GM21786 (cell line): ENCODE data around the gene FLVCR1.
"Not testable (repeated sequence)": the region's sequence is repeated elsewhere in the genome, so short reads cannot be mapped to it uniquely, and the experiment has no call there.

ENCODE experiments used
- ATAC-seq: cut with Tn5 transposase; IDR thresholded peaks from one replicate; pipeline ENCODE4 v1.9.1; 2021; ENCODE audit not compliant: unreplicated experiment

FLVCR1 gene

DNA sequence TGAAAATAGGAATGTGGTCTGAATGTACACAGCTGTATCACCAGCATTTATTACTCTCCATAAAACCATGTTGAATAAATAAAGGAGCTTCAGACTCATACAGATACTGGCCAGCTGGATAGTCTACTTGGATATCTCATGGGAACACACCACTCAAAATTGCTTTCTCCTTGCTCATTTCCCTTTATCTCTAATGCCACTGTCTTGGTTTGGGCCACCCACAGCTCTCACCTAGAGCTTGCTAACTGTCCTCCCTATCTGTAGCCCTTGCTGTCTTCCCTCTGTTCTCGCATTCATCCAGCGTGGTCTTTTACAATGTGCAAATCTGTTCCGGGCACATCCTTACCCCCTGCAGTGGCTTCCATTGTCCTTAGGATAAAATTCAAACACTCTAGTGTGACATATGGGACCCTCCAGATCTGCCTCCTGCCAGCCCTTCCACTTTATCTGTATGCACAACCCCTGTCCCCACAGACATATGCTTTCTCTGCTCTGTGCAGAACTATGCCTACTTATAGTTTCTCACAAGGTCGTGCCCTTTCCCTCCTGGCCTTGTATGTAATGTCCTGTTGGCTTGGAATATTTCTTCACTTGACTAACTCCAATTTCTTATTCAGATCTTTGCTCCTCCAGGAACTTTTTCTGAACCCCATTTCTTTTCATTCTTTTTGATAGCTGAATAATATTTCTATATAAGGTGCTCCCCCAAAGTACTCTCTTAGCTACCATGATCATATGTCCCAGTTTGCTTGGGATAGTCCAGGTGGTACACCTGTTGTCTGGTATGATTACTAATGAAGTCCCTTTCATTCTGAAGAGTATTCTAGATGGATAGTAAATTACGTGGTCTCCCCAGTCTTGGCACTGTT, 2.9 kb downstream of the FLVCR1 start:
- ATAC-seq, result no peak

DNA sequence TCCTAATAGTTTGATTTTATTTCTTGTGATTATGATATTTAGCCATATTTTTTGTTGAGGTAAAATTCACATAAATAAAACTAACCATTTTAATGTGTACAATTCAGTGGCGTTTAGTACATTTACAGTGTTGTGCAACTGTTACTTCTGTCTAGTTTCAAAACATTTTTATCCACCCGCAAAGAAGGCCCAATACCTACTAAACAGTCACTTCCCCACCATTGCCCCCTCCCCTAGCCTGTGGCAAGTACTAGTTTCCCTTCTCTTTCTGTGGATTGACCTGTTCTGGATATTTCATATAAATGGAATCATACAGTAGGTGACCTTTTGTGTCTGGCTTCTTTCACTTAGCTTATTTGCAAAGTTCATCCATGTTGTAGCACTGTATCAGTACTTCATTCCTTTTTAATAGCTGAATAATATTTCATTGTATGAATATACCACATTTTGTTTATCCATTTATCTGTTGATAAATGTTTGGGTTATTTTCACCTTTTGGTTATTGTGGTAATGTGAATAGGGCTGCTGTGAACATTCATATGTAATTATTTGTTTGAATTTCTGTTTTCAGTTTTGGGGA, 4.1 kb downstream of the FLVCR1 start:
- ATAC-seq, result no peak

DNA sequence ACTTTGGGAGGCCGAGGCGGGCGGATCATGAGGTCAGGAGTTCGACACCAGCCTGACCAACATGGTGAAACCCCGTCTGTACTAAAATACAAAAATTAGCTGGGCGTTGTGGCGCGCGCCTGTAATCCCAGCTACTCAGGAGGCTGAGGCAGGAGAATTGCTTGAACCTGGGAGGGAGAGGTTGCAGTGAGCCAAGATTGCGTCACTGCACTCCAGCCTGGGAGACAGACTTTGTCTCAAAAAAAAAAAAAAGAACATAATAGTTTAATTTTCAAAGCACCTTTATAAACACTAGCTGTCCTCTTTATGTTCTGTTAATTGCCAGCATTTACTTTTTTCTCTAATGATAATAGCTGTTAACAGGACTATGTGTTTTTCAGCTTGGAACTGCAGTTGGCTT, 5.3 kb downstream of the FLVCR1 start:
- ATAC-seq, result not testable (repeated sequence)

DNA sequence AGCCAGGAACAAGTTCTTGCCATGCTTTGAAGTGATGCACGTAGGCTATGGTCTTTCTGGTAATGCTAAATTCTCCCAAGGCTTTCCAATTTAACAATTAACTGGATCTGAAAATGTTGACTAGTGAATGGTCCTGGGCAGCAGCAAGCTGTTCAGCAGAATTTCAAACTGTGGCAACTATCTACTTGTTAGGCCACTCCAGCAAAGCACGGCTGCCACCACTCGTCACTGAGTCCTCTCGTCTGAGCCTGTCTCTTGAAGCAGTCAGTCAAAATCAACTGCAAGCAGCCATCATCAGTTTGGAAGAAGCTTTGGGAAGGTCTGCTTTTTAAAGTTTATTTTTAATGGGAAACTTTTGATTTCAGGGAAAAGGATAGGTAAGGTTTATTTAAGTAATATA, 6.1 kb downstream of the FLVCR1 start:
- ATAC-seq, result no peak

DNA sequence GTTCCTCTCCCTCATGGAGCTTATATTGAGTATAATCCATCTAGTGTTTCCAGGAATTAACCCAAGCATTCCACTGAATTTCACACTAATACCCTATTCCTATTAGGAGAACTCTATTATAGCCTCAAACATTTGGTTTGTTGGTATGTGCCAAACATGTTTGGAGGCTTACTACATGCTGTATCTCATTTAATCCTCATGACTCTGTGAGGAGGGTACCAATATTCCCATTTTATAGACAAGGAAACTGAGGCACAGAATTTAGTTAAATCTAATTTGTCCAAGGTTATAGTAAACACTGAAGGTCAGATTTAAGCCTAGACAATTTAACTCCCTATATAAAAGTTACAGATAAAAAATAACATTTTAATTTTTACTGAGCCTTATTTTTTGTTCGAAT, 9.1 kb downstream of the FLVCR1 start:
- no peak for ATAC-seq

DNA sequence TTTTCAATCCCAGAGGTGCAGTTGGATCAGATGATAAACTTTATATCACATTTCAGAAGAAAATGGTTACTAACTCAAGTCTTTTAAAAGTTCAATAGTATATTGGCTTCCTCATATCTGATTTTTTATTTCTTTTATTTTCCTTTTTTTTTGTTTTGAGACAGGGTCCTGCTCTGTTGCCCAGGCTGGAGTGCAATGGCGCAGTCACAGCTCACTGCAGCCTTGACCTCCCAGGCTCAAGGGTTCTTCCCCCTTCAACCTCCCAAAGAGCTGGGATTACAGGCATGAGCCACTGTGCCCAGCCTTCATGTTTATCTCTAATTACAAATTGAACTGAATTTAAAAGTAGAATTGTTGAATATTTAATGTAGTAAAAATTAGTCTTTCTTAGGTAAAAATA, 13.9 kb downstream of the FLVCR1 start:
- no peak for ATAC-seq

DNA sequence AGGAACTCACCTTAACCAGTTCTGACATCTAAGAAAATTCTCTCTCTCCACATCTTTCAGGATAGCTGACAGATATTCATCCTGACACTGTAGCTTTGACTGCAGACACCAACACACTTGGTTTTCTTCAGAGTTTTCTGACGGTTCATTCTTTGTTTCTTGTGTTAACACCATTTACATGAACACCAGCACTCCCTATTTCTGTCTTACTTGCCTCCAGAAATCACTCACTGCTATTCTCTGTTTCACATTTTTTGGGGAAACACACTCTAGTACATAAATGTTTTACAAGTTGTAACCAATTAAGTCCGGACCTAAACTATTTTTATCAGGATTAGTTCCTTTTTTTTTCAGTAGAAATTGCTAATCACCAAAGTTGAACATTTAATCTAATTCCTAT, 15.4 kb downstream of the FLVCR1 start:
- peak; percentile 82 for ATAC-seq

DNA sequence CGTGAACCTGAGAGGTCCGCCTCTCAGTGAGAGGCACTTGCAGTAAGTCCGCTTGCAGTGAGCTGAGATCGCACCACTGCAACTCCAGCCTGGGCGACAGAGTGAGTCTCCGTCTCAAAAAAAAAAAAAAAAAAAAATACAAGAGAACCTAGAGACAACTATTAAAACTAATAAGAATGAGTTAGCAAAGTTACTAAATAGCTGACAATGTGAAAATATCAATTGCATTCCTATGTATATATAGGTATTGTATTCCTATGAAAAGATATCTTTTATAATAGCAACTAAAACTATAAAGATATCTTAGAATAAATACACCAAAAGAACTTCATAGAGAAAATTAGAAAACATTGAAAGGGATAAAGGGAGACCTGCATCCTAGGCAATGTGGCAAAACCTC, 20.3 kb downstream of the FLVCR1 start:
- no peak for ATAC-seq

DNA sequence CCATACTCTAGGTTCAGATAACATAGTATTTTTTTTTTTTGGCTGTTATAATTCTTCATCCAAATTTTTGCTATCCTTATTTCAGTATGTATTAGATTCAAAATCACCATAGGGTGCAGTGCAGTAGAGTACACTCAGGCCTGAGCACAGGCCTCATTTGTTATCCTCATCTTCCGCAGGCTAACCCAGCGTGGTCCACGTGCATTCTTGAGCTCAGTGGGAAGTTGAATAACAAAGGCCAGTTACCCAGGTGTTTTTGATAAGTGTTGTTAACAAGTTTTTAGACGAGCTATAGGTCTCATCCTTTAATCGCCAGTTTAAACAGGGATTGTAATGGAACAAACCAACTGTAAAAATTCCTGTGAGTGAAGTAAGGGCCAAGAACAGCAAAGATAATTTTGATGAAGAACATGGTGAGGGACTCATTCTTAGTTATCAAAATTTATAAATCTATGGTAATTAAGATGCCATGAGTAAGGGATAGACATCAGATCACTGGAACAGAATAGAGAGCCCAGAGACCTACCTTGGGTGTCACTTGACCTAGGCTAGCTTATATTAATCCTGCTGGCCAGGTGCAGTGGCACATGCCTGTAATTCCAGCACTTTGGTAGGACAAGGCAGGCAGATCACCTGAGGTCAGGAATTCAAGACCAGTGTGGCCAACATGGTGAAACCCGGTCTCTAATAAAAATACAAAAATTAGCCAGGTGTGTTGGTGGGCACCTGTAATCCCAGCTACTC, 22.0 kb downstream of the FLVCR1 start:
- ATAC-seq, result no peak

DNA sequence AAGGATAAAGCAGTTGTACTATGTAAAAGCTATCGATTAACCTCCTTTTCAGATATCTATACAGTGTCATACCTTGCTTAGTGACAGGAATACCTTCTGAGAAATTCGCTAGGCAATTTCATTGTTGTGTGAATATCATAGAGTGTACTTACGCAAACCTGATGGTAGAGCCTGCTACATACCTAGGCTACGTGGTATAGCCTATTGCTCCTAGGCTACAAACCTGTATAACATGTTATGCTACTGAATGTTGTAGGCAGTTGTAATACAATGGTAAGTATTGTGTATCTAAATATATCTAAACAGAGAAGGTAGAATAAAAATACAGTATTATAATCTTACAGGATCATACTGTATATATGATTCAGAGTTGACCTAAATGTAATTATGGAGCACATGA, 26.5 kb downstream of the FLVCR1 start:
- no peak for ATAC-seq

DNA sequence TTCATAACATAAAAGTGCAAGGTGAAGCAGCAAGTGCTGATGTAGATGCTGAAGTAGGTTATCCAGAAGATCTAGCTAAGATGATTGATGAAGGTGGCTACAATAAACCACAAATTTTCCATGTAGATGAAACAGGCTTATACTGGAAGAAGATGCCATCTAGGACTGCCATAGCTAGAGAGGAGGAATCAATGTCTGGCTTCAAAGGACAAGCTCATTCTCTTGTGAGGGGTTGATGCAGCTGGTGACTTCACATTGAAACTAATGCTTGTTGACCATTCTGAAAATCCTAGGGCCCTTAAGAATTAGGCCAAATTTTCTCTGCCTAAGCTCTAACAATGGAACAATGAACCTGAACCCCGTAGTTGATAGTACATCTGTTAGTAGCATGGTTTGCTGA, 34.0 kb downstream of the FLVCR1 start:
- ATAC-seq, result no peak

DNA sequence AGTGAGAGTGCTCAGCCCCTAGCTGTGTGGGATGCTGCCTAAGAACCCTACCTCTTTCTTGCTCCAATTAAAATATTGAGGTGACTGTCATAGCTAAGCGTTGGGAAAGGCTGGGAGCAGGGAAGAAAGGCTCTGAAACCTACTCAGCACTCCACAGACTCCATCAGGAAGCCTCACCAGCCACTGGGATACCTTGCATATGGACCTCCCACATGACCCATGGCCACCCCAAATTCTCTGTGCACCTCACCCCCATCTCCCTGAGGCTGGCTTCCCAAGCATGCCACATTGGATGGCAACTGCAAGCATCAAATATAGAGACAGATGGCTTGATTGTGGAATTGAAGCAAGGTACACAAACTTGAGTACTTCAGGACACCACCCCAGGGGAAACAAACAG, 41.8 kb downstream of the FLVCR1 start:
- no peak for ATAC-seq

DNA sequence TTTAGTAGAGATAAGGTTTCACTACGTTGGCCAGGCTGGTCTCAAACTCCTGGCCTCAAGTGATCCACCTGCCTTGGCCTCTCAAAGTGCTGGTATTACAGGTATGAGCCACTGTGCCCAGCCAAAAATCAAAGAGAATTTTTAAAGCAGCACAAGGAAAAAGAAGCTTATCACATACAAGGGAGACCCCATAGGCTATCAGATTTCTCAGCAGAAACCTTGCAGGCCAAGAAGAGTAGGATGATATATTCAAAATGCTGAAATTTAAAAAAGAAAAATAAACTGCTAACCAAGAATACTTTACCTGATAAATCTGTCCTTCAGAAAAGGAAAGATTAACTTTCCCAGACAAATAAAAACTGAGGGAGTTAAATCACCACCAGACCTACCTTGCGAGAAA, 43.2 kb downstream of the FLVCR1 start:
- ATAC-seq, result no peak

DNA sequence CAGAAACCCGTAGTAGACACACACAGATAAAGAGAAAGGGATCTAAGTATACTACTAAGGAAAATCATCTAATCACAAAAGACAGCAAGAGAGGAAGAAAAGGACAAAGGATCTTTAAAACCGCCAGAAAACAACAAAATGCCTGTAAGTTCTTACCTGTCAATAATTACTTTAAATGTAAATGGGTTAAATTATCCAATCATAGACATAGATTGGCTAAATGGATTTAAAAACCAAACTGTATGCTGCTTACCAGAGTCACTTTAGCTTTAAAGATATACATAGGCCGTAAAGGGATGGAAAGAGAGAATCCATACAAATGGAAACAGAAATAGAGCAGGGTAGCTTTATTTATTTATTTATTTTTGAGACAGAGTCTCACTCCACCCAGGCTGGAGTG, 44.0 kb downstream of the FLVCR1 start:
- no peak for ATAC-seq

DNA sequence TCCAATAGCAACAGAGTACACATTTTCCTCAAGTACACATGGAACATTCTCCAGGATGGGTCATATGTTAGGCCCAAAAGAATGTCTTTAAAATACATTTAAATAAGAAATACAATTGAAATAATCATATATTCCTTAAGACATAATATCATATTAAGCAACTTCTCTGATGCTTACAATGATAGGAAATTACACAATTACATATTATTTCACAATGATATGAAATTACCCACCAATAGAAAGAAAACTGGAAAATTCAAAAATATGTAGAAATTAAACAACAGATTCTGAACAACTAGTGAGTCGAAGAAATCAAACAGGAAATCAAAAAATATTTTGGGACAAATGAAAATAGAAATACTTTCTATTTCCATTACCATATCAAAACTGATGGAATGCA, 45.6 kb downstream of the FLVCR1 start:
- ATAC-seq, result no peak

DNA sequence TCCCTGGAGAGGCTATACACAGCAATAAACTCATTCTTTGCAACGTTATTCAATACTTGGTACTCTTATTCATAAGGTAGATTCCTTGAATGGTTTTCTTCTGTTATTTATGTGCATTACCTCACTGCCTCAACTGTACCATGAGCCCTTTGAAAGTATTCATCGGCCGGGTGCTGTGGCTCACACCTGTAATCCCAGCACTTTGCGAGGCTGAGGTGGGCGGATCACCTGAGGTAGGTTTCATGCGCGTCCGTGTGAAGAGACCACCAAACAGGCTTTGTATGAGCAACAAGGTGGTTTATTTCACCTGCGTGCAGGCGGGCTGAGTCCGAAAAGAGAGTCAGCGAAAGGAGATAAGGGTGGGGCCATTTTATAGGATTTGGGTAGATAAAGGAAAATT, 50.0 kb downstream of the FLVCR1 start:
- ATAC-seq, result not testable (repeated sequence)

DNA sequence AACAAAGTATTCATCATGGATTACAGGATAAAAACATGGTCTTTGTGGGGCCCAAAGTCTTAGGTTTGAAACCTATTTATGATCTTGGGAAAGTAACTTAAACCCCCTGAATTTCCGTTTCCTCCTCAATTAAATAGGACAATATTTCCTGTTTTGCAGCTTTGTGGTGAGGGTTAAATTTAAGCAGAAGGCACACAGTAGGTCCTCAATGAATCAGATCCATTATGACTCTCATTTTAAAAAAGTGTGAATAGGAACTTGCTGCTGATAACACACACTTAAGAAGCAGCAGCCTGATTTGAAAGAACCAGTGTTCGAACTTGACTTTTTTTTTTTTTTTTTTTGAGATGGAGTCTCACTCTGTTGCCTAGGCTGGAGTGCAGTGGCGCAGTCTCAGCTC, 50.9 kb downstream of the FLVCR1 start:
- ATAC-seq, result no peak

DNA sequence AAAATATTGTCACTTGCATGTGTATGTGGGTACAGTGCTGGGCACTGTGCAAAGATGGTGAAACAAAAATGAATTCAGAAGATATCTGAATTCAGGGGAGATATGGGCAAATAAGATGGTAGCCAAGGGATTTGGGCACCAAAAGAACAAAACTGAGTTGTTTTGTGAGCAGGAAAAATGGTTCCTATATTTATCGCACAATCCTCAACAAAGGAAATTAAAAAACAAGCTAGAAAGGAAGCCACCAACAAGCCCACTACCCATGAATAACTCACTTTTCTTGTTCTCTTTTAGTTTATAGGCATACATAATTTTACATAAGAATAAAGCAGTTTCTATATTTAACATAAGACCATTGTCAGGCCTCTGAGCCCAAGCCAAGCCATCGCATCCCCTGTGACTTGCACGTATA, 51.6 kb downstream of the FLVCR1 start:
- ATAC-seq, result no peak

DNA sequence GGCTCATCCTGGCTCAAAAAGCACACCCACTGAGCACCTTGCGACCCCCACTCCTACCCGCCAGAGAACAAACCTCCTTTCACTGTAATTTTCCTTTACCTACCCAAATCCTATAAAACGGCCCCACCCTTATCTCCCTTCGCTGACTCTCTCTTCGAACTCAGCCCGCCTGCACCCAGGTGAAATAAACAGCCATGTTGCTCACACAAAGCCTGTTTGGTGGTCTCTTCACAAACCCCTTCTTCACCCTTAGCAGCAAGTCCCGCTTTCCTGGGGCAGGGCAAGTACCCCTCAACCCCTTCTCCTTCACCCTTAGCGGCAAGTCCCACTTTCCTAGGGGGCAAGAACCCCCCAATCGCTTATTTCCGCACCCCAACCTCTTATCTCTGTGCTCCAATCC, 52.1 kb downstream of the FLVCR1 start:
- ATAC-seq, result not testable (repeated sequence)

DNA sequence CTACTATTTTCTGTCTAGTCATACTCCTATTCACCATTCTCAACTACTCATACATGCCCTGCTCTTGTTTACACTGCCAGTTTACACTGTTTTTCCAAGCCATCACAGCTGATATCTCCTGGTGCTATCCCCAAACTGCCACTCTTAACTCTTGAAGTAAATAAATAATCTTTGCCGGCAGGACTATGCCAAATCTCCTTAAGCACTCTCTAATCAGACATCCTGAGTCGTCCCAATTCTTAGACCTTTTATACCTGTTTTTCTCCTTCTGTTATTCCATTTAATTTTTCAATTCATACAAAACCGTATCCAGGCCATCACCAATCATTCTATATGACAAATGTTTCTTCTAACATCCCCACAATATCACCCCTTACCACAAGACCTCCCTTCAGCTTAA, 55.6 kb downstream of the FLVCR1 start:
- not testable (repeated sequence) for ATAC-seq

DNA sequence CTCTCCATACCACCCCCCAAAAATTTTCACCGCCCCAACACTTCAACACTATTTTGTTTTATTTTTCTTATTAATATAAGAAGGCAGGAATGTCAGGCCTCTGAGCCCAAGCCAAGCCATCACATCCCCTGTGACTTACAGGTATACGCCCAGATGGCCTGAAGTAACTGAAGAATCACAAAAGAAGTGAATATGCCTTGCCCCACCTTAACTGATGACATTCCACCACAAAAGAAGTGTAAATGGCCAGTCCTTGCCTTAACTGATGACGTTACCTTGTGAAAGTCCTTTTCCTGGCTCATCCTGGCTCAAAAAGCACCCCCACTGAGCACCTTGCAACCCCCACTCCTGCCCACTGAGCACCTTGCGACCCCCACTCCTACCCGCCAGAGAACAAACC, 56.0 kb downstream of the FLVCR1 start:
- not testable (repeated sequence) for ATAC-seq

DNA sequence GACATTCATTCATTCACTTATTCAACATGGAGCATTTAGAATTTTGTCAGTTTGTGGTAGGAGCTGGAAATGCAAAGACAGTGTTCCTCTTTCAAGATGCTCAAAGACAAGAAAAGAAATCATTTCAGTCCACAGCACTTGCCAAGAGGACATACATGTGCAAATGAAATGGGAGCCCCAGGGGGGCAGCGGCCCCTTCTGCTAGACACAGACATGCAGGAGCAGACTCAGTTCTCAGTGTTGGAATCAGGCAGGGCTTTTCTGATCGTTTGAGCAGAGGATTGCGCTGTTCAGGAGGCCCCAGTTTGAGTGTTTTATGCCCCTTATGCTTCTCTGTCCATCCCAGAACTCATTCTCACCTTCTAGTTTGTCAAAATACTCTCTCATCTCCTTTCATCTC, 56.7 kb downstream of the FLVCR1 start:
- no peak for ATAC-seq
